DMS79 treated with DMSO at 0.1 percent for 48 hours (cell line): ENCODE results near the gene TMEM263.
"Not testable (repeated sequence)": the region's sequence is repeated elsewhere in the genome, so short reads cannot be mapped to it uniquely, and the experiment has no call there.

ENCODE experiments used
- DNase-seq: peaks from one replicate; lab custom pipeline; 2025; lab: John Stamatoyannopoulos, UW

TMEM263 gene

DNA sequence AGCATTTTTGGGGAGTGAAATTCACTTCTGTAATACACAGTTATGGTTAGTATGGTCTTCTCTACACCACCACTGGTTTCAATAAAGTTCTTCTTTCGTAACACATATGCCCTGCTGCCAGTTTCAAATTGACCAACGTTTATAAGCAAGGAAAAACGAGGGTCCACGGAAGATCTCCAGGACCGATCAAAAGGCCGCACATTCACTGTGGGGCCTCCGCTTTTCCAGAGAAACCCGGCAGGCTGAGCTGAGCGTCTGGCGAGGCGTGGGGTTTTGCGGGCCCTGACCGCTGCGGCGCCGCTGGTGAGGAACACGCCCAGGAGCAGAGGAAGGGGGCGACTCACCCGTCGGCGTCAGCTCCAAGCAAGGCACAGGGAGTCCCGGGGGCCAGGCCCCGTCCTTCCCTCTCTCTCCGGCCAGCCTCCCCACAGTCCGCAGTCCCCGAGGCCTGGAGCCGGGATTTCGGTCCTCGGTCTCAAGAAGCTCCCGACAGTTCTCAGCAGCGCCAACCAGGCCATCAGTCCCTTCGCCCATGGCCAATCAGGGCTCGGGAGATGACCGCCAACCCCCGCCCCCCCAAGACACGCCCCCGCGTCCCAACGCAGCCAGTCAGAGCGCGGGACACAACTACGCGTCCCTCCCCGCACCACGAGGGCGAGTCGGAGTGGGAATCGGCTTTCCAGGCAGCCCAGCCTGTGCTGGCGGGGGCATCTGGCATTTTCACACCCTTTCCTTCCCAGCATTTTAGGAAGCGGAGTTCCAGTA, 31.1 kb downstream of the TMEM263 start, which contains the start of gene MTERF2:
Gene MTERF2, minus strand, starts transcription at position 522 of the 765 bp plus-strand sequence. CDS start 8,432 bp downstream, outside the sequence.
- DNase-seq, result peak; percentile 86

DNA sequence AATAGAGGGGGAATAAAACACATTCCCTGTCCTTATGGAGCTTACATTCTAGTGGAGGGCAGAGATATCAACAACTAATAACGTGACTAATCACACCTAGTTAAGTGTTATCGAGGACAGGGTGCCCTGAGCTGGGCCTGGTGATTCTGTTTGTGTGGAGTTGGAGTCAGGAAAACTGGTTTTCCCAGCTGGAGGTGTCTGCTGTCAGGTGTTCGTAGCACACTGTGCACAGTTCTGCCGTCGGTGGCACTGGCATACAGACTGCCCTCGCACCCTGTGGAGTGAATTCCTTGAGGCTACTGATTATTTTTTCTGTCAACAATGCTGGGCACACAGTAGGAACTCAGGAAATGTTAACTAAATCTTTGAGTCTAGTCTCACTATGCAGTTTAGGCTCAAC, 32.1 kb downstream of the TMEM263 start:
- DNase-seq, result no peak

DNA sequence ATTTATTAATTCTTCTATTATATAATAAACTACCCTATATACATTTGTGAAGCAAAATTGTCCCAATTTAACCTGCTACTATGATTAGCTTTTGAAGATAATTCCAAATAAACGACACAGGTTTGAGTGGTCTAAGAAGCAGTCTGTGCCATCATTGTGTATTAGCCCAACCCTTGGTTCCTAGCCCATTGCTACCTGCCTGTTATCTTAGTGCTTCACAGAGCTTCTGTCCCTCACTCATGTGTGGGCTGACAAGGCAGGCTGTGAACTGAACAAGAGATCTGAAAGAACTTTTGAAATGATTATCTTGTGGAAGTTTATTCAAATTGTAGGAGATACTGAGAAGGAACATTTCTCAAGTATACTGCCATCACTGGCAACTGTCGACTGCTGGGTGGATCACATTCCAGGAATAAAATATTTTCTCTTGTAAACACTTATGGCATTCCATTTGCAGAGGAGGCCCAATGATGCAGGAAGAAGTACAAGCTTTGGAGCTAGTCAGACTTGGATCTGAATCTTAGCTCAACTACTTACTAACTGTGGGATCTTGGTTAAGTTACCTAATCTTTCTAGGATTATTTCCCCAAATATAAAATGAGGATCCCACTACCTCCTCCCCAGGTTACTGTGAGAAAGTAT, 39.0 kb downstream of the TMEM263 start:
- no peak for DNase-seq

DNA sequence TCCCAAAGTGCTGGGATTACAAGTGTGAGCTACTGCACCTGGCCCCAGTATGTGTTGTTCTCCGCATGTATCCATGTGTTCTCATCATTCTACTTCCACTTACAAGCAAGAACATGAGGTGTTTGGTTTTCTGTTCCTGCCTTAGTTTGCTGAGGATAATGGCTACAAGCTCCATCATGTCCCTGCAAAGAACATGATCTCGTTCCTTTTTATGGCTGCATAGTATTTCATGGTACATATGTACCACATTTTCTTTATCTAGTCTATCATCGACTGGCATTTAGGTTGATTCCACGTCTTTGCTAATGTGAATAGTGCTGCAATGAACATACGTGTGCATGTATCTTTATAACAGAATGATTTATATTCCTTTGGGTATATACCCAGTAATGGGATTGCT, 40.4 kb downstream of the TMEM263 start:
- DNase-seq, result not testable (repeated sequence)

DNA sequence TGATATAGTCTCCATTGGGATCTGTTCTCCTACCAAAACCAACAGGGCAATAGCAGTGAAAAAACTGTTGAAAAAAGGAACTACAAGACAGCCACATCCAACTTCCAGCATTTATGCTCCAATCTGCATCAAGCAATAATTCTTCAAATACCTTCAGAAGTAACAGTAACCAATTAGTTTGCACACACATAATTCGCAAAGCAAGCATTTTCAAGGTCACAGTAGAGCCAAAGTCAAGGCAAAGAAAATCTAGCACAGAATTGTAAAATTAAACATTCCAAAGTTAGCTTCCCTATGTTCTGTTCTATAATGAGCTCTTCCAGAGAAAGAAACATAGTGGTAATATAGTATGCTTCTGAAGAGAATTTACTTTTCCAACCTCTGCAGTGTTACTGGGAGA, 42.2 kb downstream of the TMEM263 start:
- DNase-seq, result no peak

DNA sequence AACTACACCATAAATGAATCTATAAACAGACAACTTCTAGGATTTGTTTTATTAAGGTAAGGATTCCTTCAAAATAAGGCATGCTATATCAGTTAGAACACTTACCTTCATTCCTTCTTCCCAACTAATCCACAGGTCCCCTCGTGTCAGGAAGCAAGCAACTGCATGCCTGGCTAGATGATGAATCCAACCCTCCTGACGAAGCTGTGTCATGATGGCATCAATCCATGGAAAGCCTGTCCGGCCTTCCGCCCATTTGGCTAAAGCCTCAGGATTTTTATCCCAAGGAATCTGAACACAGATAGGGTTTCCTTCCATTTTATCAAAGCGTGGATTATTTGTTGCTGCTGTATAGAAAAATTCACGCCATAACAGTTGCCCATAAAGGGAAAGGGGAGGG, 43.7 kb downstream of the TMEM263 start:
- DNase-seq, result no peak

DNA sequence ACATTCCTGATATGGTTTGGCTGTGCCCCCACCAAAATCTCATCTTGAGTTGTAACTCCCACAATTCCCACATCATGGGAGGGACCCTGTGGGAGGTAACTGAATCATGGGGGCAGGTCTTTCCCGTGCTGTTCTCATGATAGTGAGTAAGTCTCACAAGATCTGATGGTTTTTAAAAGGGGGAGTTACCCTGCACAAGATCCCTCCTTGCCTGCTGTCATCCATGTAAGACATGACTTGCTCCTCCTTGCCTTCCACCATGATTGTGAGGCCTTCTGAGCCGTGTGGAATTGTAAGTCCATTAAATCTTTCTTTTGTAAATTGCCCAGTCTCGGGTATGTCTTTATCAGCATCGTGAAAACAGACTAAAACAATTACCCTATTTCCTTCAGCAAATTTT, 47.0 kb downstream of the TMEM263 start:
- not testable (repeated sequence) for DNase-seq

DNA sequence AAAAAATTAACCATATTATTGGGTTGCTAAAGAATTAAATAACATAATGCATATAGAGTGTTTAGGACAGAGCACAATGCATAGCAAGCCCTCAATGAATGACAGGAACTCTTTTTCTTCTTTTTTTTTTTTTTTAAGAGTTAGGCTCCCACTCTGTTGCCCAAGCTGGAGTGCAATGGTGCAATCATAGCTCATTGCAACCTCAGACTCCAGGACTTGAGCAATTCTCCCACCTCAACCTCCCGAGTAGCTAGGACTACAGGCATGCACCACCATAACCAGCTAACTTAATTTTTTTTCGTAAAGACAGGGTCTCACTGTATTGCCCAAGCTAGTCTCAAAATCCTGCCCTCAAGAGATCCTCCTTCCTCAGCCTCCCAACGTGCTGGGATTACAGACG, 51.7 kb downstream of the TMEM263 start:
- no peak for DNase-seq

DNA sequence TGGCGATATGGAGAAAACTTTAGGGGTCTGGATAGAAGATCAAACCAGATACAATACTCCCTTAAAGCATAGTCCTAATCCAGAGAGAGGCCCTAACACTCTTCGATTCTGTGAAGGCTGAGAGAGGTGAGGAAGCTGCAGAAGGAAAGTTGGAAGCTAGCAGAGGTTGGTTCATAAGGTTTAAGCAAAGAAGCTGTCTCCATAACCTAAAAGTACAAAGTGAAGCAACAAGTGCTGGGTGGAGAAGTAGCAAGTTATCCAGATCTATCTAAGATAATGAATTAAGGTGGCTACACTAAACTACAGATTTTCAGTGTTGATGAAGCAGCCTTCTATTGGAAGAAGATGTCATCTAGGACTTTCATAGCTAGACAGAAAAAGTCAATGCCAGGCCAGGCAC, 55.8 kb downstream of the TMEM263 start:
- no peak for DNase-seq

DNA sequence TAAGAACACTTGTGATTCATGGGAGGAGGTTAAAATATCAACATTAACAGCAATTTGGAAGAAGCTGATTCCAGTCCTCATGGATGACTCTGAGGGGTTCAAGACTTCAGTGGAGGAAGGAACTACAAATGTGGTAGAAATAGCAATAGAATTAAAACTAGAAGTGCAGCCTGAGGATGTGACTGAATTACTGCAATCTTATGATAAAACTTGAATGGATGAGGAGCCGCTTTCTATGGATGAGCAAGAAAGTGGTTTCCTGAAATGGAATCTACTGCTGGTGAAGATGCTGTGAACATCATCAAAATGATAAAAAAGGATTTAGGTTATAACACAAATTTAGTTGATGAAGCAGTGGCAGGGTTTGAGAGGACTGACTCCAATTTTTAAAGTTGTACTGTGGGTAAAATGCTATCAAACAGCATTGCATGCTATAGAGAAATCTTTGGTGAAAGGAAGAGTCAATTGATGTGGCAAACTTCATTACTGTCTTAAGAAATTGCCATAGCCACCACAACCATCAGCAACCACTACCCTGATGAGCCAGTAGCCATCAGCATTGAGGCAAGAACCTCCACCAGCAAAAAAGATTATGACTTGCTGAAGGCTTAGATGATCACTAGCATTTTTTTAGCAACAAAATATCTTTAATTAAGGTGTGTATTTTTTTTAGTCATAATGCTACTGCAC, 57.2 kb downstream of the TMEM263 start:
- no peak for DNase-seq

DNA sequence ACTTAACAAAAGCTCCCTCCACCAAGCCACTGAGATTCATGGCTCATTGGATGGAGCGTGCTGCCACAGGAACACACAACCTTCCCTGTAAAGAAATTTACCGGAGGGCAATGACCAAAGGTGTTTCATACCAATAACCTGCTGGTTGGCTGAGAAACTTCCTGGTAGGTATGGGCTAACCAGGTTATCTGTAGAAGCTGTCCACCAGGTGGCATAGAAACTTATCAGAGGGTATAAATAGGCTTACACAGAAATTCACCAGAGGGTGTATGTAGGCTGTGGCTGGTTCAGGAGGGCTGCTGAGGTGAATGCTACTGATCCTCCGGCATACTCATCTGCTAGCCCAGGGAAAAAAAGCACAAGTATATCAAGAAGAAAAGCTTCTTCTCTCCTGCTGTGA, 58.3 kb downstream of the TMEM263 start:
- DNase-seq, result no peak

DNA sequence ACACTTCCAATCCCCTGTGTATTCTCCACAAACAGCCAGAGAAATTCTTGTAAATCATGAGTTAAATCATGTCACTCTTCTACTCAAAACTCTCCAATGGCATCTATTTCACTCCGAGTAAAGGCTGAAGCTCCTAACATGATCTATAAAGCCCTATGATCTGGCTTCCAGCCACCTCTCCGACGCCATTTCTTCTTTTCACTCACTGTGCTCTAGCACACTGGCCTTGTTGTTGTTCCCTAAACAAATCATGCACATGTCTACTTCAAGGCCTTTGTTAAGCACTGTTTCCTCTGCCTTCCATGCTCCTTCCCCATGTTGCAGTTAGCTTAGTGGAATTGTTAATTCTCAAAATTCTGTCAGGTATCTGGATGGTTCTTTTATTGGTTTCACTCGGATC, 61.3 kb downstream of the TMEM263 start:
- DNase-seq, result no peak

DNA sequence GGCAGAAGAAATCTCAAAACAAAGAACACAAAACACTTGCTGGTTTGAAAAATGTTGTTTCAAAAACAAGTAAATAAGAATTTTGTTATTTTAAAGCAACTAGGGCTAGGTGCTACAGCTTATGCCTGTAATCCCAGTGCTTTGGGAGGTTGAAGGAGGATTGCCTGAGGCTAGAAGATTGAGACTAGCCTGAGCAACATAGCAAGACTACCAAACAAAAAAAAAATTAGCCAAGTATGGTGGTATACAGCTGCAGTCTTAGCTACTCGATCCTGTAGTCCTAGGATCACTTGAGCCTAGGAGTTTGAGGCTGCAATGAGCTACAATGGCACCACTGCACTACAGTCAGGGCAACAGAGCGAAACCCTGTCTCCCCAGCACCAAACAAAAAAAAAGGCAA, 63.8 kb downstream of the TMEM263 start:
- no peak for DNase-seq
